ENCODE measurements around the gene COQ5. TPM values are rescaled to one million over a fixed set of nuclear protein-coding genes. Genes with fewer than 3 reads are reported as not detected.

COQ5 gene
- polyA plus RNA-seq, 1 experiment, result 27.7 TPM

DNA sequence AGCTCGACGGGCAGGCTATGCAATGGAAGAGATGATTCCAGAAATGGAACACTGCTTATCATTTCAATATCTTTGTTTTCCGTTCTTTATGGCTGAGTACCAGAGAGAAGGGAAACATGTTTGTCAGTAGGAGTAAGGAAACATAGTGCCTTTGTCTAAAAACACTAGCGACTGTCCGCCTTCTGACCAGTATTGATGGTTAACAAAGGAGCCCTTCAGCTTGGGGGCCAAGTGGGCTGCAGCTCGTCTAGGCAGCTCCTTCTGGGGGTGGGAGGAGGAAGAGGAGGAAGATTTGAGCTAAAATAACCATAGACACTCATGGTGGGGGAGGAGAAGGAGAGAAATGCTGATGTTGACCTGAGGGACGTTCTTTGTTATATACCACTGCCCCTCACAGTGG lies 15.0 kb downstream of the COQ5 start:
- TF ChIP-seq, protein P1, sequence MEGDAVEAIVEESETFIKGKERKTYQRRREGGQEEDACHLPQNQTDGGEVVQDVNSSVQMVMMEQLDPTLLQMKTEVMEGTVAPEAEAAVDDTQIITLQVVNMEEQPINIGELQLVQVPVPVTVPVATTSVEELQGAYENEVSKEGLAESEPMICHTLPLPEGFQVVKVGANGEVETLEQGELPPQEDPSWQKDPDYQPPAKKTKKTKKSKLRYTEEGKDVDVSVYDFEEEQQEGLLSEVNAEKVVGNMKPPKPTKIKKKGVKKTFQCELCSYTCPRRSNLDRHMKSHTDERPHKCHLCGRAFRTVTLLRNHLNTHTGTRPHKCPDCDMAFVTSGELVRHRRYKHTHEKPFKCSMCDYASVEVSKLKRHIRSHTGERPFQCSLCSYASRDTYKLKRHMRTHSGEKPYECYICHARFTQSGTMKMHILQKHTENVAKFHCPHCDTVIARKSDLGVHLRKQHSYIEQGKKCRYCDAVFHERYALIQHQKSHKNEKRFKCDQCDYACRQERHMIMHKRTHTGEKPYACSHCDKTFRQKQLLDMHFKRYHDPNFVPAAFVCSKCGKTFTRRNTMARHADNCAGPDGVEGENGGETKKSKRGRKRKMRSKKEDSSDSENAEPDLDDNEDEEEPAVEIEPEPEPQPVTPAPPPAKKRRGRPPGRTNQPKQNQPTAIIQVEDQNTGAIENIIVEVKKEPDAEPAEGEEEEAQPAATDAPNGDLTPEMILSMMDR (IDR thresholded peaks at IDR 0.05; ENCODE audit: insufficient read depth, low read depth, low read length), result no peak
- DNase-seq (ENCODE audit: low read depth), result no peak
- ChIA-PET POLR2A (no interaction called here), CTCF (interaction anchor here (1.3 kb wide), 1 partner anchor 9 kb away, joined by 6 read pairs; no protein-coding TSS in a partner anchor)
- Histone ChIP-seq H3K4me3 (ENCODE audit: low read depth, low read length) (no peak overlapping the region), H3K27me3 (ENCODE audit: control insufficient read depth, insufficient read depth, low read length) (no peaks in the 10 kb centered on the region), H3K36me3 (ENCODE audit: control insufficient read depth, insufficient read depth, low read length) (peaks cover 10% of the 10 kb centered on the region)

DNA sequence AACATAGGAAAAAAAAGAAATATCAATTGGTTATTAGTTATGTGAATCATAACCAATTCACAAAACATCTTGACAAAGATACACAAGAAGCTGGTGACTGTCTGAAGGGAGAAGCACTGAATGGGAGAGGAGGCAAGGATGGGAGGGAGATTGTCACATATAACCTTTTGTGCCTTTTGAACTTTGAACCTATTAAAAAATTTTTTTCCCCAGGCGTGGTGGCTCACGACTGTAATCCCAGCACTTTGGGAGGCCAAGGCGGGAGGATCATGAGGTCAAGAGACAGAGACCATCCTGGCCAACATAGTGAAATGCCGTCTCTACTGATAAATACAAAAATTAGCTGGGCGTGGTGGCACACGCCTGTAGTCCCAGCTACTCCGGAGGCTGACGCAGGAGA lies 20.4 kb downstream of the COQ5 start:
- DNase-seq (ENCODE audit: low read depth), result no peak
- H3K27me3 ChIP-seq (ENCODE audit: control insufficient read depth, insufficient read depth, low read length), result no peaks in the 10 kb centered on the region
- TF ChIP-seq, protein P1 (IDR thresholded peaks at IDR 0.05; ENCODE audit: insufficient read depth, low read depth, low read length), result no peak
- peaks cover 8% of the 10 kb centered on the region for H3K36me3 ChIP-seq (ENCODE audit: control insufficient read depth, insufficient read depth, low read length)
- ChIA-PET POLR2A (no interaction called here), CTCF (interaction anchor here (0.9 kb wide), 1 partner anchor 9 kb away, joined by 3 read pairs; no protein-coding TSS in a partner anchor)
- H3K4me3 ChIP-seq (ENCODE audit: low read depth, low read length), result no peak overlapping the region

DNA sequence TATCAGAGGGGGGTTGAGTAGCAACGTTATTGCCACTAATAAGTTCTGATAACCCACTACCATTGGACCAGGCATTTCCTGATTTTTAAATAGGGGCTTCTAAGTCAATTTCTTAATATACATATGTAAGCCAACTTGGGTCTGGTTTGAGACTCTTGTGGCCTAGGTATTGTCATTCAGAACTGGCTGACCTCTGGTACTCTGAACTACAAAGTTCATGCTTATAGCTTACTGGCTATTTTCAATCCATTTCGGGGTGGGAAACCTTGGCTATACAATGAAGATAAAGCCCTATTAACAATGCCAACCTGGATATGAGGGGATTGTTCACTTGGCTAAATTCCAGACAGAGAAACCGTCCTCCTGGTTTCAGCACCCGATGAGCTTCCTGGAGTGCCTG lies 24.4 kb downstream of the COQ5 start:
- ChIA-PET POLR2A (no interaction called here), CTCF (interaction anchor here (1.0 kb wide), 1 partner anchor 10 kb away, joined by 6 read pairs; no protein-coding TSS in a partner anchor)
- DNase-seq (ENCODE audit: low read depth), result no peak
- Histone ChIP-seq H3K27me3 (ENCODE audit: control insufficient read depth, insufficient read depth, low read length) (no peaks in the 10 kb centered on the region), H3K36me3 (ENCODE audit: control insufficient read depth, insufficient read depth, low read length) (peaks cover 7% of the 10 kb centered on the region; the same call in 1 of the 2 replicates), H3K4me3 (ENCODE audit: low read depth, low read length) (no peak overlapping the region)
- TF ChIP-seq, protein P1 (IDR thresholded peaks at IDR 0.05; ENCODE audit: insufficient read depth, low read depth, low read length), result no peak

DNA sequence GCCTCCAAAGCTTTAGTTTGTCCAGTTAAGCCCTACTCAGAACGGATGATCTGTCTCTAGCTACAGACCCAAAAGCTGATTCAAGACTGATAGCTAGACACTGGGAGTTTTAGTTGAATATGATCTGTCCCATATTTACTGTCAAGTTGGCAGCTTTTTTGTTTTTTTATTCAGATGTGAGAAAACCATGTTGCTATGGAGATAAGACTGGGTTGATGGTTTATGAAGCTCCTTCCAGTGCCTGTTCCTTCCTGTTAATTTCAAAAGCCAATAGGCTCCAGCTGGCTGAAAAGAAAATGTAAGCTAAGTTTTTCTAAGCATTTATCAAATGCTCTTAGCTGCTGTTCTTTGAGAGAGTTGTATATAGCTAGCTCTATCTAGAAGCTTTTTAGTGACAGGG lies 28.4 kb downstream of the COQ5 start:
- TF ChIP-seq, protein P1 (IDR thresholded peaks at IDR 0.05; ENCODE audit: insufficient read depth, low read depth, low read length), result no peak
- CTCF ChIA-PET, result no interaction called here
- POLR2A ChIA-PET, result interaction anchor here (0.5 to 0.6 kb wide), 2 partner anchors 33 to 53 kb away, joined by 7 to 9 read pairs; no protein-coding TSS in a partner anchor

DNA sequence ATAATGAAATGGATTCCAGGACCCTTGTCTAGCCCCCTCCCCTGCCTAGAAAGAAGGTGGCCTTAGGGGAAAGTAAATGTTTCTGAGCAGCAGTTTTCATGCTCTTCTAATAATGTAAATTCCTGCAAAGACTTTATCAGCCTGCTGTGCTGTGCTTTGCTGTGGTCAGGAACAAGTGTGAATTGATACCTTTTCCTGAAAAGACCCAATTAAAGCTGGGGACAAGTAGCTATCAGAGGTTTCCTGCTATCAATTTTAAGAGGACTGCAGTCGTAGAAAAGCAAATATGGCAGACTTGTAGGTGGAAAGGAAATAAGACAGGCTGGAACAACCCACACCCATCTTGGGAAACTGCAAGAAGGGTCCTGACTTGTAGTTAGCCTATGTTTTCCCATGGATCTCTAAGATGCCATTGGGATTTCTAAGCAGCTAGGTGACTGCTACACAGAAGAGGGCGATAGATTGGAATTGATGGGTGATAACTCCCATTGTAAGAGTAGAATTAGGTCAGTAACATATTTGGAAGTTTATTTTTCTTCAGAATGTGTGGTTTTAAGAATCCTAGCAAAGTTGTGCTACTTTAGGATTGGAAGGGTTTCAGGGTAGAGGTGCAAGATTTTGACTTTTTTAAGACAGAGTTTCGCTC lies 30.0 kb downstream of the COQ5 start:
- TF ChIP-seq, protein P1 (IDR thresholded peaks at IDR 0.05; ENCODE audit: insufficient read depth, low read depth, low read length), result no peak
- ChIA-PET POLR2A (no interaction called here), CTCF (interaction anchor here (1.0 to 1.4 kb wide), 2 partner anchors 10 to 17 kb away, joined by 3 to 5 read pairs; no protein-coding TSS in a partner anchor)
- Histone ChIP-seq H3K4me3 (ENCODE audit: low read depth, low read length) (no peak overlapping the region), H3K27me3 (ENCODE audit: control insufficient read depth, insufficient read depth, low read length) (no peaks in the 10 kb centered on the region), H3K36me3 (ENCODE audit: control insufficient read depth, insufficient read depth, low read length) (peaks cover 8% of the 10 kb centered on the region)
- no peak for DNase-seq (ENCODE audit: low read depth)

More for the DNA sequence above, 28.4 kb downstream of the COQ5 start:
- Histone ChIP-seq H3K4me3 (ENCODE audit: low read depth, low read length) (no peak overlapping the region), H3K27me3 (ENCODE audit: control insufficient read depth, insufficient read depth, low read length) (no peaks in the 10 kb centered on the region), H3K36me3 (ENCODE audit: control insufficient read depth, insufficient read depth, low read length) (peaks cover 9% of the 10 kb centered on the region)
- DNase-seq (ENCODE audit: low read depth), result no peak

Data from BJ (cell line).